Transverse colon (tissue), 4 donors: ENCODE data around the gene IRF8.
"Not testable (repeated sequence)": the region's sequence is repeated elsewhere in the genome, so short reads cannot be mapped to it uniquely, and the experiment has no call there.

Experiments used
- CTCF ChIP-seq, 5 experiments: fragments of 200-600 bp in 3 of 5; fragments of 450-650 bp in 2 of 5; sonication (generic) in 3 of 5; IDR thresholded peaks; 1 replicate in 2 of 5; 2 replicates in 3 of 5; pipeline ENCODE4 v1.5.1; 2016 to 2017; ENCODE audit warnings: antibody characterized with exemption in 5 of 5, inconsistent platforms in 3 of 5, mild to moderate bottlenecking in 2 of 5, moderate library complexity in 1 of 5
- POLR2A ChIP-seq: fragments of 450-650 bp; IDR thresholded peaks from one replicate; pipeline ENCODE4 v1.6.1; 2016; ENCODE audit warnings: antibody characterized with exemption, mild to moderate bottlenecking, moderate library complexity
- POLR2AphosphoS5 ChIP-seq, 3 donors: sonication (generic); formaldehyde crosslinking; IDR thresholded peaks; one replicate each; pipeline ENCODE4 v1.6.1; 2016; ENCODE audit warnings: antibody characterized with exemption in 3 of 3

- TF ChIP-seq CTCF (IDR thresholded peaks at IDR 0.05); POLR2AphosphoS5 (IDR thresholded peaks at IDR 0.05); POLR2A: not testable (repeated sequence)
Measured at GRCh38 chr16:85942659-85943058, 43.7 kb downstream of the IRF8 start.
